OCI-M1 (cell line): Measurements from ENCODE around the gene COL20A1.

Experiments
- DNase-seq: peaks from one replicate; lab custom pipeline; 2025; lab: John Stamatoyannopoulos, UW

Gene COL20A1

GRCh38 chr20:63320041-63320511 lies 27.1 kb downstream of the COL20A1 start:
- no peak for DNase-seq

- DNase-seq: no peak
Measured at GRCh38 chr20:63320616-63321147, 27.7 kb downstream of the COL20A1 start.

GRCh38 chr20:63321148-63321831 lies 28.3 kb downstream of the COL20A1 start:
- no peak for DNase-seq

GRCh38 chr20:63322146-63322932 lies 29.4 kb downstream of the COL20A1 start:
- no peak for DNase-seq

- DNase-seq: no peak
Measured at GRCh38 chr20:63322933-63323273, 29.9 kb downstream of the COL20A1 start.

GRCh38 chr20:63323357-63323981 lies 30.5 kb downstream of the COL20A1 start:
- no peak for DNase-seq

GRCh38 chr20:63325021-63325471 lies 32.1 kb downstream of the COL20A1 start:
- DNase-seq: no peak

GRCh38 chr20:63325554-63326313 lies 32.7 kb downstream of the COL20A1 start:
- DNase-seq: no peak

- DNase-seq: no peak
Measured at GRCh38 chr20:63326314-63327230, 33.6 kb downstream of the COL20A1 start.

GRCh38 chr20:63327231-63327745 lies 34.3 kb downstream of the COL20A1 start:
- DNase-seq: no peak

GRCh38 chr20:63328026-63328700 lies 35.2 kb downstream of the COL20A1 start:
- no peak for DNase-seq

GRCh38 chr20:63328718-63329275 lies 35.8 kb downstream of the COL20A1 start:
- DNase-seq: no peak

GRCh38 chr20:63329331-63330083 lies 36.5 kb downstream of the COL20A1 start:
- no peak for DNase-seq

- DNase-seq: no peak
Measured at GRCh38 chr20:63330084-63330760, 37.2 kb downstream of the COL20A1 start.

- DNase-seq: no peak
Measured at GRCh38 chr20:63330940-63331339, 38.0 kb downstream of the COL20A1 start.

- DNase-seq: no peak
Measured at GRCh38 chr20:63331741-63332400, 38.9 kb downstream of the COL20A1 start.

- DNase-seq: no peak
Measured at GRCh38 chr20:63332488-63333240, 39.7 kb downstream of the COL20A1 start.
